RPMI7951 (cell line): ENCODE results near the gene GOLT1B. TPM values are rescaled to one million over a fixed set of nuclear protein-coding genes. Genes with fewer than 3 reads are reported as not detected.

Source experiments
- DNase-seq: peaks from one replicate; pipeline ENCODE4 v3.0.0-alpha.2; 2012; ENCODE audit warnings: low read depth
- total RNA-seq: library from RNA; depleted of rRNA; stranded (reverse); fragments of >200 nt; shearing (Covaris generic); gene quantifications from 2 replicates; pipeline ENCODE4 v1.2.3, GENCODE V29; 2014; rRNA removed

The GOLT1B gene
- total RNA-seq, 1 experiment from 2014 or later = 77.0 TPM

DNA sequence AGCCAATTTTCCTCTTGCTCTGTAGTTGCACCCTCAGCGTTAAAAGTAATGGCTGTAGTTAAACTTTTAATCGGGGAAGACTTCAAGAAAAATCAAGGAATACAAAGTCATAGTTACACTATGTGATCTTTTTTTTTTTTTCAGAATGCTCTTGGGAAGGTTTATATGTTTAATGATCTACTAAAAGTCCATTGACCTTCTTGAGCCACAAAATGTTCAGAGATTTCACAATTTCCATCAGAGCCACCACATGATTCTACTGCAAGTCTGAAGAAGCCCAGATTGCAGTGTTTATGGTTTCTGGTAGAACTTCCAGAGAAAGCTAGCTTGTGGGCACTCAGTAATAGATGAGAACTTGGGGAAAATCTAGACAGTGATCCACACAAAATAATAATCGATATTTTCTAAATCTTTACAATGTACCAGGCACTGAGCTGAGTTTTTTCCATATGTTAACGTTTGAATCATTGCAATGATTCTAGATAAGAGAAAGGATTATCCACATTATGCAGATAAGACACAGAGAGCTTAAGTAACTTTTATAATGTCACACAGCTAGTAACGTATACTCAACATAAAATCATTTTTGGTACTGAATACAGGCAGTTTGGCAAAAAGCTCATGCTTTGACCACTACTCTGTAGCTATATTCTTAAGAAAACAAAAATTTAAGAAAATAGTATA is 64.8 kb downstream of the GOLT1B start:
- no peak for DNase-seq

DNA sequence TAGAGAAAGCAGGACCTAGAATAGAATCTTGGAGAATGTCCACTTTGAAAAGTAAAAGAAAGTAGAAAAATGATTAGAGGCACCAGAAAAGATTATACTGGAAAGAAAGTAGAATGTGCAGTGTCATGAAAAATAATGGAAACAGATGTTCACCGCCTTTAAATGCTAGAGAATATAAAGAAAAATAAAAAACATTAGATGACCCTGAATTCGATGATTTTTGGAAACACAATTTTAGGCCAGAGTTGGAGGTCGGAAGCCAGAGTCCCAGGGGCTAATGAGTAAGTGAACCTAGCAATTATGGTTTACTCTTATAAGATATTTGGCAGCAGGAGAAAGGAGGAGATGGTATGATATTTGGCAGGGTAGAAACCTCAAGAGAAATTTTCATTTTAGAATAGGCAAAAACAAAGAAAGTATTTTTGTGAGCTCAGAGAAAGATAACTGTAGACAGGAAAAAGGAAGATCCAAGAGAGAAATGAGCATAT is 65.4 kb downstream of the GOLT1B start:
- DNase-seq = no peak

Other genes starting within 250 kb of the GOLT1B start
- gene SLCO1A2, start 166.9 kb upstream of the GOLT1B start, total RNA-seq = not detected in 2 replicates
- gene IAPP, start 128.9 kb upstream of the GOLT1B start, total RNA-seq = not detected in 2 replicates
- gene PYROXD1, start 64.1 kb upstream of the GOLT1B start, total RNA-seq = 5.3 and 6.5 TPM in 2 replicates
- 93.3 and 112 TPM in 2 replicates for gene RECQL, start 154 bp upstream of the GOLT1B start, total RNA-seq
- 0.60 and 1.3 TPM in 2 replicates for gene SPX, start 24.5 kb downstream of the GOLT1B start, total RNA-seq
- not detected in 2 replicates for gene GYS2, start 103.1 kb downstream of the GOLT1B start, total RNA-seq
- gene LDHB, start 156.1 kb downstream of the GOLT1B start, total RNA-seq = 629 and 669 TPM in 2 replicates